Measurements from ENCODE around the gene NAP1L4. TPM values are rescaled to one million over a fixed set of nuclear protein-coding genes. Genes with fewer than 3 reads are reported as not detected.
"Not testable (repeated sequence)": the region's sequence is repeated elsewhere in the genome, so short reads cannot be mapped to it uniquely, and the experiment has no call there.

Gene NAP1L4
- total RNA-seq, 1 donor from 2014 or later = 224 TPM

DNA sequence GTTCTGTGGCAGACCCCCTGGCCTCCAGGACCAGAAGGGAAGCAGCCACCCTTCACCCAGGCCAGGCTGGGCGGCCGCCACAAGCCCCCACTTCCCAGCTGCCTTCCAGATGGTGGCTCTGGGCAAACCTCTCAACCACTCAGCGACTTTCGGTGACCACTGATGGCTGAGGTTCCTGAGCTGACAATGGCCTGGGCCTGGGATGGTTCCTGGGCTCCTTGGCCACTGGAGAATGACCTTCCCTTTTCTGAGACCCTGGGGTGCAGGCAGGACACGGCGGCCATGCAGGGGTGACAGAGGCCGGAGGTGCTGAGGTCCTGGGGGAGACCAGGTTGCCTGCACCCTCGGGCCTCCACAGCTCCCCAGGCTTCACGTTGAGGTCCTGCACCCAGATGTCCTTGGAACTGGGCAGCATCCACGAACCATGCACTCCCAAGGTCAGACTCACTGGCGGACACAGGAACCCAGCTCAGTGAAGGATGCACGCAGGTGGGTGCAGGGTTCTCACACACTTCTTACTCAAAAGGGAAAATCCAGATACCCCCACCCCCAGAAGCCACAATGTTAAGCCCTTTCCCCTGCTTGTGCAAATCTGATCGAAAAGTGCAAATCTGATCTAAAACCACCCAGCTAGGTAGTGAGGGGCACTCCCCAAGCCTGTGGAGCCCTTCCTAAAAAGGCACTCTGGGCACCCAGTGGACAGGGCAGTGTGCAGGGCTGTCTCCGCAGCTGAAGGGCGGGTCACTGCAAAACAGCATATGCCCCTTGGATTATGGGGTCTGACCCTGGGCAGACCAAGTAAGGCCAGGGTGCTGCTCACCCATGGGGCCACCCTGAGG, 49.0 kb downstream of the NAP1L4 start:
- Mint-ChIP-seq H3K4me1 (peaks cover 29% of the 10 kb centered on the region), H3K36me3 (ENCODE audit: low read depth) (peaks cover 23% of the 10 kb centered on the region), H3K9me3 (peaks cover 11% of the 10 kb centered on the region), H3K4me3 (no peak overlapping the region), H3K27me3 (ENCODE audit: low read depth) (peaks cover 11% of the 10 kb centered on the region), H3K27ac (ENCODE audit: unreplicated experiment) (no peak overlapping the region)
- no peak for DNase-seq (ENCODE audit: low read depth, low spot score)
- TF ChIP-seq, protein P1, sequence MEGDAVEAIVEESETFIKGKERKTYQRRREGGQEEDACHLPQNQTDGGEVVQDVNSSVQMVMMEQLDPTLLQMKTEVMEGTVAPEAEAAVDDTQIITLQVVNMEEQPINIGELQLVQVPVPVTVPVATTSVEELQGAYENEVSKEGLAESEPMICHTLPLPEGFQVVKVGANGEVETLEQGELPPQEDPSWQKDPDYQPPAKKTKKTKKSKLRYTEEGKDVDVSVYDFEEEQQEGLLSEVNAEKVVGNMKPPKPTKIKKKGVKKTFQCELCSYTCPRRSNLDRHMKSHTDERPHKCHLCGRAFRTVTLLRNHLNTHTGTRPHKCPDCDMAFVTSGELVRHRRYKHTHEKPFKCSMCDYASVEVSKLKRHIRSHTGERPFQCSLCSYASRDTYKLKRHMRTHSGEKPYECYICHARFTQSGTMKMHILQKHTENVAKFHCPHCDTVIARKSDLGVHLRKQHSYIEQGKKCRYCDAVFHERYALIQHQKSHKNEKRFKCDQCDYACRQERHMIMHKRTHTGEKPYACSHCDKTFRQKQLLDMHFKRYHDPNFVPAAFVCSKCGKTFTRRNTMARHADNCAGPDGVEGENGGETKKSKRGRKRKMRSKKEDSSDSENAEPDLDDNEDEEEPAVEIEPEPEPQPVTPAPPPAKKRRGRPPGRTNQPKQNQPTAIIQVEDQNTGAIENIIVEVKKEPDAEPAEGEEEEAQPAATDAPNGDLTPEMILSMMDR (conservative IDR thresholded peaks at IDR 0.05) = no peak

- Mint-ChIP-seq H3K9me3 (peaks cover 12% of the 10 kb centered on the region), H3K27me3 (ENCODE audit: low read depth) (peaks cover 12% of the 10 kb centered on the region), H3K4me1 (peaks cover 26% of the 10 kb centered on the region), H3K27ac (ENCODE audit: unreplicated experiment) (no peak overlapping the region), H3K4me3 (no peak overlapping the region), H3K36me3 (ENCODE audit: low read depth) (peaks cover 27% of the 10 kb centered on the region)
- TF ChIP-seq, protein P1 (conservative IDR thresholded peaks at IDR 0.05) = no peak
- no peak for DNase-seq (ENCODE audit: low read depth, low spot score)
Measured at GRCh38 chr11:2942447-2942846, 49.7 kb downstream of the NAP1L4 start.

GRCh38 chr11:2940921-2941821, 51.0 kb downstream of the NAP1L4 start:
- H3K9me3 Mint-ChIP-seq = peaks cover 13% of the 10 kb centered on the region
- H3K4me1 Mint-ChIP-seq = peaks cover 18% of the 10 kb centered on the region
- no peak for DNase-seq (ENCODE audit: low read depth, low spot score)
- peaks cover 28% of the 10 kb centered on the region for H3K36me3 Mint-ChIP-seq (ENCODE audit: low read depth)
- no peak overlapping the region for H3K27ac Mint-ChIP-seq (ENCODE audit: unreplicated experiment)
- H3K27me3 Mint-ChIP-seq (ENCODE audit: low read depth) = peaks cover 14% of the 10 kb centered on the region
- TF ChIP-seq, protein P1 (conservative IDR thresholded peaks at IDR 0.05) = no peak
- no peak overlapping the region for H3K4me3 Mint-ChIP-seq

GRCh38 chr11:2940147-2940920, 51.8 kb downstream of the NAP1L4 start:
- Mint-ChIP-seq H3K9me3 (peaks cover 13% of the 10 kb centered on the region), H3K36me3 (ENCODE audit: low read depth) (peaks cover 26% of the 10 kb centered on the region), H3K27me3 (ENCODE audit: low read depth) (peaks cover 11% of the 10 kb centered on the region), H3K4me3 (peak overlapping the region; percentile 75), H3K27ac (ENCODE audit: unreplicated experiment) (no peak overlapping the region), H3K4me1 (peaks cover 10% of the 10 kb centered on the region)
- TF ChIP-seq, protein P1 (conservative IDR thresholded peaks at IDR 0.05) = no peak
- no peak for DNase-seq (ENCODE audit: low read depth, low spot score)

DNA sequence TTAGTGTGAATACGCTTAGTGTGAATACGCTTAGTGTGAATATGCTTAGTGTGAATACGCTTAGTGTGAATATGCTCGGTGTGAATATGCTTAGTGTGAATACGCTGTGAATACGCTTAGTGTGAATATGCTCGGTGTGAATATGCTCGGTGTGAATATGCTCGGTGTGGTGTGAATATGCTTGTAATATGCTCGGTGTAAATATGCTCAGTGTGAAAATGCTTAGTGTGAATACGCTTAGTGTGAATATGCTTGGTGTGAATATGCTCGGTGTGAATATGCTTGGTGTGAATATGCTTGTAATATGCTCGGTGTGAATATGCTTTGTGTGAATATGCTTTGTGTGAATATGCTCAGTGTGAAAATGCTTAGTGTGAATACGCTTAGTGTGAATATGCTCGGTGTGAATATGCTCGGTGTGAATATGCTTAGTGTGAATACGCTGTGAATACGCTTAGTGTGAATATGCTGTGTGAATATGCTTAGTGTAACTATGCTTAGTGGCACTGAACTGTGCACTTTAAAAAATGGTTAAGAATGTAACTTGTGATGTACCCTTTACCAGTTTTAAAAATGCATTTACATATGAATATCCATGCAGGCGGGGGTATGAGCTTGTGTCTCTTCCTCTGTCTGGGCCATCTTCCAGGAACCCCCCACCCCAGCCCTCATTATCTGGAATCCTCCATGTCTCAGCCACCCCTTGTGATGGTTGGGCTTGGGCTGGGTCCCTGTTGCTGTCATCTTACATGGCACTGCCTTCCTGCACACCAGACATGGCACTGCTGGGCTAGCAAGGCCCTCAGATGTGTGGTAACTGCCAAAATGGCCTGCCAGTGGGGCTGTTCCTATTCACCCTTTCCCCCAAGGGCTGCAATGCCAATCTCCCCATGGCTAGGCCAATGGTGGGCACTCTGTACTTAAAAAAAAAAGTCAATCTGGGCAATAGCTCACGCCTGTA, 53.4 kb downstream of the NAP1L4 start:
- DNase-seq (ENCODE audit: low read depth, low spot score); H3K27ac Mint-ChIP-seq (ENCODE audit: unreplicated experiment); H3K4me1 Mint-ChIP-seq: not testable (repeated sequence)
- peaks cover 13% of the 10 kb centered on the region for H3K9me3 Mint-ChIP-seq
- H3K36me3 Mint-ChIP-seq (ENCODE audit: low read depth) = peaks cover 26% of the 10 kb centered on the region
- peak overlapping the region; percentile 45 for H3K4me3 Mint-ChIP-seq
- peaks cover 20% of the 10 kb centered on the region for H3K27me3 Mint-ChIP-seq (ENCODE audit: low read depth)

DNA sequence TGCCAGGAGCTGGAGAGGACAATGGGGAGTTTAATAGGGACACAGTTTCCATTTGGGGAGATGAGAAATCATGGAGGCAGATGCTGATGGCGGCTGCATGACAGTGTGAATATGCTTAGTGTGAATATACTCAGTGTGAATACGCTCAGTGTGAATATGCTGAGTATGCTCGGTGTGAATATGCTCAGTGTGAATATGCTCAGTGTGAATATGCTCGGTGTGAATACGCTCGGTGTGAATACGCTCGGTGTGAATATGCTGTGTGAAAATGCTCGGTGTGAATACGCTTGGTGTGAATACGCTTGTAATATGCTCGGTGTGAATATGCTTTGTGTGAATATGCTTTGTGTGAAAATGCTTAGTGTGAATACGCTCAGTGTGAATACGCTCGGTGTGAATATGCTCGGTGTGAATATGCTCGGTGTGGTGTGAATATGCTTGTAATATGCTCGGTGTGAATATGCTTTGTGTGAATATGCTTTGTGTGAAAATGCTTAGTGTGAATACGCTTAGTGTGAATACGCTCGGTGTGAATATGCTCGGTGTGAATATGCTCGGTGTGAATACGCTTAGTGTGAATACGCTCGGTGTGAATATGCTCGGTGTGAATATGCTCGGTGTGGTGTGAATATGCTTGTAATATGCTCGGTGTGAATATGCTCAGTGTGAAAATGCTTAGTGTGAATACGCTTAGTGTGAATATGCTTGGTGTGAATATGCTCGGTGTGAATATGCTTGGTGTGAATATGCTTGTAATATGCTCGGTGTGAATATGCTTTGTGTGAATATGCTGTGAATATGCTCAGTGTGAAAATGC, 54.3 kb downstream of the NAP1L4 start:
- Mint-ChIP-seq H3K36me3 (ENCODE audit: low read depth) (peaks cover 26% of the 10 kb centered on the region), H3K4me3 (peak overlapping the region; percentile 14), H3K9me3 (peaks cover 13% of the 10 kb centered on the region), H3K27me3 (ENCODE audit: low read depth) (peaks cover 23% of the 10 kb centered on the region)
- DNase-seq (ENCODE audit: low read depth, low spot score); H3K4me1 Mint-ChIP-seq; H3K27ac Mint-ChIP-seq (ENCODE audit: unreplicated experiment): not testable (repeated sequence)

All from neural crest cell (in vitro differentiated cells).